ENCODE measurements around the gene PHRF1.

Gene PHRF1

GRCh38 chr11:574632-575312, 1.5 kb upstream of the PHRF1 start:
- no peak for DNase-seq

GRCh38 chr11:575313-575995, 816 bp upstream of the PHRF1 start:
- DNase-seq, result peak; percentile 88

- DNase-seq, result no peak
Measured at GRCh38 chr11:576811-577610, 741 bp downstream of the PHRF1 start.

- no peak for DNase-seq
Measured at GRCh38 chr11:577611-577894, 1.3 kb downstream of the PHRF1 start.

- no peak for DNase-seq
Measured at GRCh38 chr11:578276-579035, 2.2 kb downstream of the PHRF1 start.

GRCh38 chr11:579830-580601, 3.7 kb downstream of the PHRF1 start:
- no peak for DNase-seq

GRCh38 chr11:581342-581741, 5.1 kb downstream of the PHRF1 start:
- no peak for DNase-seq

GRCh38 chr11:581752-582151, 5.5 kb downstream of the PHRF1 start:
- DNase-seq, result no peak

- DNase-seq, result no peak
Measured at GRCh38 chr11:584287-584686, 8.0 kb downstream of the PHRF1 start.

- no peak for DNase-seq
Measured at GRCh38 chr11:586376-587316, 10.4 kb downstream of the PHRF1 start.

- DNase-seq, result no peak
Measured at GRCh38 chr11:587546-587945, 11.3 kb downstream of the PHRF1 start.

GRCh38 chr11:587978-588380, 11.7 kb downstream of the PHRF1 start:
- no peak for DNase-seq

- DNase-seq, result no peak
Measured at GRCh38 chr11:589798-590197, 13.5 kb downstream of the PHRF1 start.

- DNase-seq, result no peak
Measured at GRCh38 chr11:590997-591396, 14.7 kb downstream of the PHRF1 start.

GRCh38 chr11:592501-592900, 16.2 kb downstream of the PHRF1 start:
- no peak for DNase-seq

- no peak for DNase-seq
Measured at GRCh38 chr11:592918-593317, 16.6 kb downstream of the PHRF1 start.

- no peak for DNase-seq
Measured at GRCh38 chr11:593347-593746, 17.1 kb downstream of the PHRF1 start.

- DNase-seq, result no peak
Measured at GRCh38 chr11:595400-595799, 19.1 kb downstream of the PHRF1 start.

- no peak for DNase-seq
Measured at GRCh38 chr11:596374-596773, 20.1 kb downstream of the PHRF1 start.

- DNase-seq, result no peak
Measured at GRCh38 chr11:597166-597725, 21.0 kb downstream of the PHRF1 start.

Measured in right kidney (tissue), 1 donor.